ENCODE results near the gene SMAD5.

Gene SMAD5

DNA sequence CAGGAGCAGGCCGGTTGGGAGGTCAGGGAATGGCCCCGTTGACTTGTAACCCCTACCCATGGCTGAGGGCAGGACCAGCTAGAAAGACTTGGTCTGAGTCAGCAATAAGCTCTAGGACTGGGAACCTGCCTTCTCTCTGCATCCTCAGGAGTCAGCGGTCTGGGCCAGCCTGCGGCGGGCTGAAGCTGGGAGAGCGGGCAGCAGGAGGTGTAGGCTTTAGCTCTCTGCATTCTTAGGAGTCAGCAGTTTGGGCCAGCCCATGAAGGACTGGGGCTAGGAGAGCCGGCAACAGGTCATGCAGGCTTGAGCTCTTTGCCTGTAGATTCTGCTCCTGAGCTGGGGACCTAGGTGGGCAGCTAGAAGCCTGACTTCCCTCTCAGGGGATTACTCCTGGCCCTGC, 66.8 kb downstream of the SMAD5 start:
- no peak for DNase-seq

DNA sequence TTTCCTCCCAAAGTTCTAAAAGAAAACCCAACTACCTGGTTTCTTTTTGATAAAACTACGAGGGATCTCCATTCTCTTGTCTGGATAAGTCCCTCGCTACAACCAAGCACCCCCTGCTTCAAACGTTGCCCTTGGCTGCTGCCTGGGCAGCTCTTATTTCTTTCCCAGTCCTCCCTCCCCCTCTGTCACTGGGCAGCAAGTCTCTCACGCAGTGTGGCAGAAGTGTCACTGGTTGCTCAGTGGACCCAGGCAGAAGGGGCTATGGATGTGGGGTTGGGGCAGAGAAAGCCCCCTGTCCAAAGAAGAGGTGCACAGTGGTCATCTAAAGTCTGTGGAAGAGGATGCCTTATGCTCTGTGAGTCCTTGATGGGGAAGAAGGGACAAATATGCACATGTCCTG, 67.5 kb downstream of the SMAD5 start:
- DNase-seq: no peak

- DNase-seq: no peak
Measured at GRCh38 chr5:136200761-136201160, 68.1 kb downstream of the SMAD5 start.

DNA sequence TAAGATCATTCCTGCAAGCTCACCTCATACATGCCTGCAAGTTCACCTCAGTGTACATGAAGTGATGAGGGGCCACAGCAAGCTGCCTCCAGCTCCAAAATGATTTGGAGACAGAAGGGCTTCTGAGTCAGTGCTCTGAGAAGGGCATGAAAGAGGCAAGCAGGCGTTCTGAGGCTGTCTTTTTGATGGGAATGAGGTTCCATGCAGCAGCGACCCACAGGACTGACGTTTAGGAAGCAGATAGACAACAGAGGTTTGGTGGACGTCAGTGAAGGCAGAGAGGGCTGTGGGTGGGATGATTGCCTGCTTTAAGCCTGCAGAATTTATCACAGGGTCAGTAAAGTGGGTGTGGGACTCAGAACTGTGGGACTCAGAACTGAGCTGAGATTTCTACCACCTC, 69.2 kb downstream of the SMAD5 start:
- no peak for DNase-seq

DNA sequence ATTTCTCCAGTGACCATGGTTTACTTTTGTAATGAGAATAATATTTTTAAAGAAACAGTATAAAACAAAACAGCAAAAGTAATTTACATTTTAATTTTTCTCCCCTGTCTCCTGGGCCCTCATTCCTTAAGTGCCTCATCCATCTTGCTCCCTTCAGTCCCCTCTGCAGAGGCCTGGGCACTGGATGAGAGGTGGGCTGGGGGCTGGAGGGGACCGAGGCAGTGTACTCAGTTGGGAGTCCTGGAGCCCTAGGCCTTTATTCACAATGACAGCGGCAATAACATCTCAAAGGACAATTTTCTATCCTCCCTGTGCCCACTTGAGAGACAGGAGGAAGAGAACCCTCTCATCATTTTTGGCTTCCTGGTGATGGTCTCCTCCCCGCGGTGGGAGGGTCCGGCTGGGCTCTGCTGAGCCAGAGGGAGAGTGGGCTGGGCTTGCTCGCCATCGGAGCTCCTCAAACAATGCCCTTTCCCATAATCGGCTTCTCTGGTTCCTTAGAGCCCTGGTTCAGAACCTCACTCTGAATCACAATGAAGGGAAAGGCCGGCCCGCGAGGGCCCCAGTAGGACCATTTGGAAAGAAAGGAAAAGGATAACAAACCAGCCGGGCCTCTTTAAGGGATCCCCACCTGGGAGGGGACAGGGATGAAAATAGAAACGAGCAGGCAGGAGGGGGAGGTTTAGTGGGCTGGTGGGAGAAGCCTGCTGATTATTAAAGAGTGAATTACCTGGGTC, 70.0 kb downstream of the SMAD5 start:
- DNase-seq: no peak

GRCh38 chr5:136203303-136203922, 70.8 kb downstream of the SMAD5 start:
- DNase-seq: no peak

GRCh38 chr5:136205061-136205702, 72.5 kb downstream of the SMAD5 start:
- DNase-seq: no peak

GRCh38 chr5:136205941-136206340, 73.3 kb downstream of the SMAD5 start:
- no peak for DNase-seq

DNA sequence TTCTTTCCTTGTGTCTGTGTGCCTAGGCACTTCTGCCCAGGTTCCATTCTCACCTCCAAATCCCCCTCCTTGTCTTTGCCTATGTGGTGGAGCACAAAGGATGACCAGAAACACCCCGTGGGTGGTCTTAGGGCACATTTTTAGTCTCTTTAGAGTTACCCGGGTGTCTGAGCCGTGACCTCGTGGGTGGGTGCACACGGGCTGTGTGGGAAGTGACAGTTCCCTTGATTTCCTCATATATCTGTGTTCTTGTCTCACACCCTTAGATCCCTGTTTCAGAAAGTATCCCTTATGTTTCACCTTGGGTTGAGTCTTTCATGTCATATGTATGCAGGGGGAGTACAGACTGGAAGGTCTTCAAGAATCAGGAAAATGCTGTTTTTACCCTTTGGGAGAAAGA, 73.7 kb downstream of the SMAD5 start:
- DNase-seq: no peak

DNA sequence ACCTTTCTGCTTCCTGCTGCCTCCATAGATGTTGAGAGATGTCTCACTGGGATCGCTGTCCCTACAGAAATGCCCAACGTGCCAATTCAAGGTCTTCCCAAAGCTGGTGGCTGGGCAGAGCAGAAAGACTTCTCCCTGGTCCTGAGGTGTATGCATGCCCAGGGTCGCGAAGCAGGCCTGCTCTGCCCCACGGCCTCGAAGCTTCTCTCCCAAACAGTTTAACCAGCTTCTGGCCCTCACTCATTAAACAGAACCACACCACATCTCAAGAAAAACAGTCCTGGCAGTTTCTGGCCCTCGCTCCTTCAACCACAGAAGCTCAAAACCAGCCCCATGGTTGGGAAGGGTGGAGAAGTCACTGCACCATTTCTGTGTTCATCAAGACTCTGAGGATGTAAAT, 75.0 kb downstream of the SMAD5 start:
- no peak for DNase-seq

GRCh38 chr5:136208916-136209315, 76.3 kb downstream of the SMAD5 start:
- no peak for DNase-seq

DNA sequence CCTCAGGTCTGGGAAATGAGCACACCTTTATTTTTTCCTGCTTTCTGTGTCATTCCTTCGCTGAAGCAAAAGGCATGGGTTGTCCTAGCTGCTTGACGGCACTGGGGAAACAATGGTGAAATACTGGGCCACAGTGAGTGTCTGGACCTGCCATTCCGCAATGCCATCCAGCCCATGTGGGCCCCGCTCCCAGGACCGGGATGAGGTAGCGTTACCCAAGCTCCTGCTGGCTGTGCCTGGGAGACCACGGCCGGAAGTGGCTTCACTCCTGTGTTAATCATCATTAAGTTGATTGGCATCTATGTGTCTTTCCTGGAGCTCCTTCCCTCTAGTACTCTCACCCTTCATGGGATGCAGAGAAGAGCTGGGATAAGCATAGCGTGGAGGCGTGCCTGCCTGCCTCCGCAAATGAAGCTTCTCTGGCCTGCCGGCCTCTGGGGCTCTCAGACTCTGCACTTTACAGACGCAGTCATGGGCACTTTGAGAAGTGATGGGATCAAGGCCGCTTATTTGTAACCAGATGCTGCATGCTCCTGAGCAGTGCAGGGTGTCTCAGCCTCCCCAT, 76.8 kb downstream of the SMAD5 start:
- no peak for DNase-seq

DNA sequence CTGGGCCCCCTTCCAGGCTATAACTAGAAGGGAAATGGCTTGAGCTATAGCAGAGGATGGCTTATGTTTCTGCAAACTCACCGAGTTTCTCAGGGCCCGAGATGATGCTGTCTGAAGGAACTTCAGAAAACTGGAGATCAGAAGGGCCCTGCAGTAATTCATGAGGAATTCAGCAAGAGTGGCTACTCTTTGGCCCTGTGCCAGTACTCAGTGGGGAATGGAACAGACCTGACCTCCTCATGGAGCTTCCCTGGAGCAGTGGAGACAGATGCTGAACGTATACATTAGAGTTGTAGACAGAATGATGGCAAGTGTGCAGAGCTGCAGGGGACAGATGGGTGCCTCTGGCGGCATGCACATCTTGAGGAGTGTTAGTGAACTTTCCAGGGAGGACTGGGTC, 77.6 kb downstream of the SMAD5 start:
- DNase-seq: no peak

DNA sequence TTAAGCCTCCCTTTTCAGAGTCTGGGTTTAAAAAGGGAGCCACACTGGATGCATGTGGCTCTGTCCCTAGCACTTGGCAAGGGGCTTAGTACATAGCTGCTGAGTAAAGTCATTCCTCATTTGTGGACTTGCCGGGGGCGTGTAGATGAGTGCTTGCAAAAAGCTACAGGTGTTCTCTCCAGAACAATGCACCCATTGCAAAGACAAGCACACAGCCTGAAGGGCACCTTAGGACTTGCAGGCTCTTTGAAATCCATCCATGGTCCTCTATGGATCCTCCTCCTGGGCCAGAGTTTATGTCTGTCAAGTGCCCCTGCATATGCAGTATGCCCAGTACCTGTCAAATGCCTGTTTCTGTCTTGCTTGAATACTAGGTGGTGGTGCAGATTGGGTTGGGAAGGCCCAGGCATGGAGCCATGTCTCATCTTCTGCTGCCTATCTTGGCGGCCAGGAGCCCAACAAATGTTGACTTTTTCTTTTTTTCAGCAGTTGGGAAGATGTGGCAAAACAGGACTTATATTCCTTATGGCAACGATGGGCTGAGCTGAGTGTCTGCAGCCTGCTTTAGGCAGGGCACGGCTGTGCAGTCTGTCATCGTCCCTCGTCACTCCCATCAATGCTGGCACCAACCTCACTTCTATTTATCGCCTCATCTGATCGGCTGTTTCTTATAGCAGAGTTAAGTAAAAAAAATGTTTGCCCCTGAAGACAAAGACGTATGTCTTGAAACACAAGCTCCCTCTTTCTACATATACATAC, 78.8 kb downstream of the SMAD5 start:
- DNase-seq: no peak

DNA sequence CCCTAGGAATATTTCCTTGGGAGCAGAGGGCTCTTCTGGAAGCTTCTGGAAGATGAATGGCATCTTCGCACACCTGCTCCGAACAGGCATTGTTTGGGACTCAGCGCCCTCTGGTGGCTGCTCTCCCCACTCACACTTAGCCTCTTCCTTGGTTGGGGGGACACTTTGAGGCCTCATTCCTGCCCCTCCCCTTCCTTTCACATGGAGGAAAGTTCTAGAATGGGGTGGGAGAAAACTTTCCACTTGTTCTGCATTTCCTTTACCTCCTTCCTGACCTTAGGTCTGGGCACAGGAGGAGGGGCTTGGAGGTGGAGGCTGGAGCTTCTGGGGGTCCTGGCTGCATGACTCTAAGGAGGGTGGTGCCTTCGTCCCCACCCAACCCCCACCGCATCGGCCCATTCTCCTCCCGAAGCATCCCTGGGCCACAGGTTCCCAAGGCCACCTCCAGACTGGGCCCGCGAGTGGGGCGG, 79.6 kb downstream of the SMAD5 start:
- DNase-seq: peak in 1 of 6 experiments; percentile 10

- DNase-seq: no peak
Measured at GRCh38 chr5:136213919-136214493, 81.4 kb downstream of the SMAD5 start.

GRCh38 chr5:136215812-136216211, 83.2 kb downstream of the SMAD5 start:
- DNase-seq: no peak

DNA sequence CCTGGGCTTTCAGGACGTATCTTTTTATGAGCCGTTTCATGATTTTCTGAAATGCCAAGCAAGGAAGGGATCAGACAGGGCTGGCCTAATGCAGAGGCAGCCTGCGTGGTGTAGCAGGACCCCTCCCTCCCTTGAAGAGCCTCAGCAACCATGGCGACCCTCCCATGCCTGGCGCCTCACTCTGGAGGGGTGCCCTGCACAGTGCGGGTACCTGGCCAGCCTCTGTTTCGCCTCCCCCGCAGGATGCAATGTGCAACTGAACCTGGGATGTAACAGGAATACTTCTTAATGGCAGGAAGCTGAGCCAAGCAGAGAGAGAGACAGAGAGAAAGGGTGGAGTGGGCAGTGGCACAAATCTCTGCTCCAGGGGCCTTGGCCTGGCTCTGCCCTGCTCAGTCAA, 83.6 kb downstream of the SMAD5 start:
- DNase-seq: no peak

GRCh38 chr5:136221340-136221739, 88.7 kb downstream of the SMAD5 start:
- no peak for DNase-seq

DNA sequence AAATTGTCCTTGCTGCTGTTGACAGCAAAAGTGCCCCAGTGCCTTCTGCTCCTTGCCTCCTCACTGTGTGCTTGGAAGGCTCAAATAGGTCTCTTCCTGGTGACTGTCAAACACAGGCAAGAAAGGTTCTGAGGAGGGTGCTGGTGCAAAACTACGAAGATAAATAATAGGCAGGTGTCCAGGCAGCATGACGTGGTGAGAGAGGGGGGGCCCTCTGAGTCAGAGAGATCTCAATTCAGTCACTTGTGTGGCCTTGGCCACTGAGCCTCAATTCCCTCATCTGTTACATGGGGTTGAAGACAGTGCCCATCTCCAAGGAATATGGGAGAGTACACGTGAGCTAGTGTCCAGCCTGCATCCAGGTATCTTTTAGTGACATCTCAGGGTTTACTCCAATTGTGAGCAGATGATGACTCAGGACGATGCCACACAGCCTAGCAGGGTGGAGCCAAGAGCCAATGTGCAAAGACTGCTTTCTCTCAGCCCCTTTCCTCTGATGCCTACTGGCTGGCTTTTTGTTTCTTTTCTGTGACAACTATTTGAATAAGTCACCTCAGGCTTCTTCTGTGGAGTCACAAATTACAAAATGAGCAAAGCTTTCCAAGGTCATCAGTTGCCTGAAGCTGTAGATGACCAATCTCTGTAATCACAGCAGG, 90.1 kb downstream of the SMAD5 start:
- no peak for DNase-seq

- DNase-seq: no peak
Measured at GRCh38 chr5:136225796-136226195, 93.2 kb downstream of the SMAD5 start.

GRCh38 chr5:136226401-136226800, 93.8 kb downstream of the SMAD5 start:
- no peak for DNase-seq
